ENCODE measurements around the gene DCP1A.

Gene DCP1A

GRCh38 chr3:53380306-53380705 lies 33.0 kb upstream of the DCP1A start:
- Histone ChIP-seq H3K4me3 (replicated peaks; ENCODE audit: insufficient read depth, low read length) (no peak overlapping the region), H3K27ac (replicated peaks) (no peak overlapping the region), H3K27me3 (ENCODE audit: insufficient read depth, poor library complexity, severe bottlenecking) (no peaks in the 10 kb centered on the region)
- no peak for DNase-seq (ENCODE audit: low read depth in 1 of 2, low spot score in 1 of 2)
- no peak for TF ChIP-seq POLR2AphosphoS5 (IDR thresholded peaks at IDR 0.05; ENCODE audit: low read depth)
- no peak for TF ChIP-seq REST (IDR thresholded peaks at IDR 0.05; ENCODE audit: insufficient replicate concordance, low read depth)
- TF ChIP-seq CTCF (IDR thresholded peaks at IDR 0.05; ENCODE audit: insufficient read depth, low read length) = no peak
- no peak for TF ChIP-seq SPI1 (IDR thresholded peaks at IDR 0.05; ENCODE audit: borderline replicate concordance, low read depth)
- TF ChIP-seq GABPA (IDR thresholded peaks at IDR 0.05; ENCODE audit: low read depth) = no peak

GRCh38 chr3:53379898-53380297 lies 32.6 kb upstream of the DCP1A start:
- TF ChIP-seq SPI1 (IDR thresholded peaks at IDR 0.05; ENCODE audit: borderline replicate concordance, low read depth) = no peak
- no peak for TF ChIP-seq CTCF (IDR thresholded peaks at IDR 0.05; ENCODE audit: insufficient read depth, low read length)
- no peak for TF ChIP-seq POLR2AphosphoS5 (IDR thresholded peaks at IDR 0.05; ENCODE audit: low read depth)
- DNase-seq (ENCODE audit: low read depth in 1 of 2, low spot score in 1 of 2) = no peak
- no peak overlapping the region for H3K27ac ChIP-seq (replicated peaks)

GRCh38 chr3:53377794-53378193 lies 30.5 kb upstream of the DCP1A start:
- H3K27ac ChIP-seq (replicated peaks) = no peak overlapping the region
- H3K27me3 ChIP-seq (ENCODE audit: insufficient read depth, poor library complexity, severe bottlenecking) = no peaks in the 10 kb centered on the region
- no peak overlapping the region for H3K4me3 ChIP-seq (replicated peaks; ENCODE audit: insufficient read depth, low read length)
- TF ChIP-seq CTCF (IDR thresholded peaks at IDR 0.05; ENCODE audit: insufficient read depth, low read length) = no peak
- TF ChIP-seq REST (IDR thresholded peaks at IDR 0.05; ENCODE audit: insufficient replicate concordance, low read depth) = no peak
- no peak for TF ChIP-seq SPI1 (IDR thresholded peaks at IDR 0.05; ENCODE audit: borderline replicate concordance, low read depth)
- TF ChIP-seq GABPA (IDR thresholded peaks at IDR 0.05; ENCODE audit: low read depth) = no peak
- no peak for TF ChIP-seq POLR2AphosphoS5 (IDR thresholded peaks at IDR 0.05; ENCODE audit: low read depth)
- no peak for DNase-seq (ENCODE audit: low read depth in 1 of 2, low spot score in 1 of 2)

More at GRCh38 chr3:53379898-53380297, 32.6 kb upstream of the DCP1A start:
- no peak overlapping the region for H3K4me3 ChIP-seq (replicated peaks; ENCODE audit: insufficient read depth, low read length)
- no peaks in the 10 kb centered on the region for H3K27me3 ChIP-seq (ENCODE audit: insufficient read depth, poor library complexity, severe bottlenecking)

GRCh38 chr3:53376679-53377078 lies 29.3 kb upstream of the DCP1A start:
- TF ChIP-seq REST (IDR thresholded peaks at IDR 0.05; ENCODE audit: insufficient replicate concordance, low read depth) (no peak), POLR2AphosphoS5 (IDR thresholded peaks at IDR 0.05; ENCODE audit: low read depth) (no peak), CTCF (IDR thresholded peaks at IDR 0.05; ENCODE audit: insufficient read depth, low read length) (no peak), SPI1 (IDR thresholded peaks at IDR 0.05; ENCODE audit: borderline replicate concordance, low read depth) (no peak), GABPA (IDR thresholded peaks at IDR 0.05; ENCODE audit: low read depth) (no peak)
- no peak overlapping the region for H3K27ac ChIP-seq (replicated peaks)
- no peak overlapping the region for H3K4me3 ChIP-seq (replicated peaks; ENCODE audit: insufficient read depth, low read length)
- DNase-seq (ENCODE audit: low read depth in 1 of 2, low spot score in 1 of 2) = no peak
- H3K27me3 ChIP-seq (ENCODE audit: insufficient read depth, poor library complexity, severe bottlenecking) = no peaks in the 10 kb centered on the region
